WERI-Rb-1 (cell line): ENCODE measurements around the gene MAP3K12.
A peak's percentile ranks its signal among the peaks of the same experiment; 100 is the strongest.

ENCODE experiments used
- DNase-seq: peaks from one replicate; pipeline ENCODE4 v3.0.0-alpha.2; 2020
- H3K27ac ChIP-seq: fragments of 250-450 bp; sonication (Bioruptor Pico); 2 replicates; pipeline ENCODE4 v1.5.1; 2020; ENCODE audit warnings: mild to moderate bottlenecking, moderate library complexity
- H3K27me3 ChIP-seq: fragments of 250-450 bp; sonication (Bioruptor Pico); 2 replicates; pipeline ENCODE4 v1.5.1; 2021; ENCODE audit warnings: mild to moderate bottlenecking, low read depth, moderate library complexity; ENCODE audit not compliant: insufficient read depth, severe bottlenecking
- H3K36me3 ChIP-seq: fragments of 250-450 bp; sonication (Bioruptor Pico); 2 replicates; pipeline ENCODE4 v1.5.1; 2020; ENCODE audit warnings: mild to moderate bottlenecking, moderate library complexity
- H3K4me3 ChIP-seq: 2 replicates; pipeline ENCODE4 v1.5.1; 2011; ENCODE audit warnings: low read depth, mild to moderate bottlenecking, control low read depth, low read length
- H3K9me3 ChIP-seq: fragments of 250-450 bp; sonication (Bioruptor Pico); 2 replicates; pipeline ENCODE4 v1.5.1; 2021; ENCODE audit warnings: mild to moderate bottlenecking, moderate library complexity; ENCODE audit not compliant: severe bottlenecking
- TF ChIP-seq, protein P1 (sequence below): IDR thresholded peaks from 2 replicates; pipeline ENCODE4 v1.5.1; 2011; ENCODE audit warnings: low read depth, mild to moderate bottlenecking, control low read depth, inconsistent platforms, low read length

The MAP3K12 gene

GRCh38 chr12:53480491-53481442 is 18.5 kb downstream of the MAP3K12 start:
- Histone ChIP-seq H3K27me3 (no peaks in the 10 kb centered on the region), H3K4me3 (no peak overlapping the region), H3K27ac (no peak overlapping the region), H3K9me3 (no peaks in the 10 kb centered on the region), H3K36me3 (peaks cover 95% of the 10 kb centered on the region)
- no peak for DNase-seq
- TF ChIP-seq, protein P1, sequence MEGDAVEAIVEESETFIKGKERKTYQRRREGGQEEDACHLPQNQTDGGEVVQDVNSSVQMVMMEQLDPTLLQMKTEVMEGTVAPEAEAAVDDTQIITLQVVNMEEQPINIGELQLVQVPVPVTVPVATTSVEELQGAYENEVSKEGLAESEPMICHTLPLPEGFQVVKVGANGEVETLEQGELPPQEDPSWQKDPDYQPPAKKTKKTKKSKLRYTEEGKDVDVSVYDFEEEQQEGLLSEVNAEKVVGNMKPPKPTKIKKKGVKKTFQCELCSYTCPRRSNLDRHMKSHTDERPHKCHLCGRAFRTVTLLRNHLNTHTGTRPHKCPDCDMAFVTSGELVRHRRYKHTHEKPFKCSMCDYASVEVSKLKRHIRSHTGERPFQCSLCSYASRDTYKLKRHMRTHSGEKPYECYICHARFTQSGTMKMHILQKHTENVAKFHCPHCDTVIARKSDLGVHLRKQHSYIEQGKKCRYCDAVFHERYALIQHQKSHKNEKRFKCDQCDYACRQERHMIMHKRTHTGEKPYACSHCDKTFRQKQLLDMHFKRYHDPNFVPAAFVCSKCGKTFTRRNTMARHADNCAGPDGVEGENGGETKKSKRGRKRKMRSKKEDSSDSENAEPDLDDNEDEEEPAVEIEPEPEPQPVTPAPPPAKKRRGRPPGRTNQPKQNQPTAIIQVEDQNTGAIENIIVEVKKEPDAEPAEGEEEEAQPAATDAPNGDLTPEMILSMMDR, result no peak

DNA sequence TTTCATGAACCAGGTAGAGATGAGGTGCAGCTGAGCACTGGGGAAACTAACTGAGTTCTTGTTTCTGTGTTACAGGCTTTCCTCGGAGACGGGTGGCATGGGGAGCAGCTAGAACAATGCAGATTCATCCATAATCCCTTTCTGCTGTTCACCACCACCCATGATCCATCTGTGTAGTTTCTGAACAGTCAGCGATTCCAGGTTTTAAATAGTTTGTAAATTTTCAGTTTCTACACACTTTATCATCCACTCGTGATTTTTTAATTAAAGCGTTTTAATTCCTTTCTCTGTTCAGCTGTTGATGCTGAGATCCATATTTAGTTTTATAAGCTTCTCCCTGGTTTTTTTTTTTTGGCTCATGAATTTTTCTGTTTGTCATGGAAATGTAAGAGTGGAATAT is 19.9 kb downstream of the MAP3K12 start:
- peaks cover 95% of the 10 kb centered on the region for H3K36me3 ChIP-seq
- no peak for DNase-seq
- H3K9me3 ChIP-seq, result no peaks in the 10 kb centered on the region
- no peak overlapping the region for H3K4me3 ChIP-seq
- H3K27ac ChIP-seq, result peak overlapping the region; percentile 4; the same call in 1 of the 2 replicates
- TF ChIP-seq, protein P1, result no peak
- H3K27me3 ChIP-seq, result no peaks in the 10 kb centered on the region

DNA sequence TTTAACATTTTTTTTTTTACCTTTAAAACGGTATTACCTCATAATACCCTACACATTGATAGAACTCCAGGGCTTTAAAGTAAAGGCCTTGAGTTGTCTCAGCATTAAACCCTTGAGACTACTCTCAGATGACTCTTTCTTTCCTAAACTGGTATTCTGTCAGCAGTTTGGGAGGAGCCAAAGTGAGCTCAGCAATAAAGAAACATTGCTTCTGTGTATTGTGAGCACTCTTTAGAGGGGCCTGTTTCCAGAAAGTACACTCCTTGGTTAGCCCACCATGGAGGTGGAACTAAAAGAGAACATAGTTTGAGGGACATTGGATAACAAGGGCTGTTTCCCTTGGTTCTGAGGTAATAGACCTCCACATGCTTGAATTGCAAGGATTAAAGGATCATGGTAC is 20.4 kb downstream of the MAP3K12 start:
- H3K4me3 ChIP-seq, result no peak overlapping the region
- H3K9me3 ChIP-seq, result no peaks in the 10 kb centered on the region
- TF ChIP-seq, protein P1, result no peak
- peaks cover 95% of the 10 kb centered on the region for H3K36me3 ChIP-seq
- H3K27me3 ChIP-seq, result no peaks in the 10 kb centered on the region
- DNase-seq, result no peak
- H3K27ac ChIP-seq, result peak overlapping the region; percentile 4; the same call in 1 of the 2 replicates

DNA sequence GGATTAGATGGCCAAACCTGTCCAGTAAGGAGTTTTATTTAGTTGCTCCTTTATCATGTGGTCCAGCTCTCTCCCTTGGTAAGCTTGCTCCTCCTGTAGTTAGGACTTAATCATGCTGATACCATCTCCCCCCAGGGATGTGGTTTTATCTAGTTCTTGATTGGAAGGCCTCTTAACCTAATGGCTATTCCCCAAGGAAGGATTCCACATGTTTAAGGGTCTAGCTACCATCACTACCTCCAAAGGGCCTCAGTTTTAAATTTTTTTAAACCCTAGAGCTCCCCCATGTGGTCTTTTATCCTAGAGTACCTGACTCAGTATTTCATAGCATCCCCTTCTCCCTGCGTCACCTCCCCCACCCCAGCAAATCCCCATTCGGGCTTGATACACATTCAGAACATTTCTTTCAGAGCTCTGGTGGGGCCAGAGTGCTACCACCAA is 22.5 kb downstream of the MAP3K12 start:
- no peak for DNase-seq
- Histone ChIP-seq H3K36me3 (peaks cover 95% of the 10 kb centered on the region), H3K27me3 (no peaks in the 10 kb centered on the region)

GRCh38 chr12:53474819-53475218 is 24.4 kb downstream of the MAP3K12 start:
- H3K4me3 ChIP-seq, result no peak overlapping the region
- H3K27me3 ChIP-seq, result no peaks in the 10 kb centered on the region
- peaks cover 93% of the 10 kb centered on the region for H3K36me3 ChIP-seq
- no peaks in the 10 kb centered on the region for H3K9me3 ChIP-seq
- no peak overlapping the region for H3K27ac ChIP-seq
- TF ChIP-seq, protein P1, result no peak
- DNase-seq, result no peak

More for the DNA sequence above, 22.5 kb downstream of the MAP3K12 start:
- H3K4me3 ChIP-seq, result no peak overlapping the region
- H3K9me3 ChIP-seq, result no peaks in the 10 kb centered on the region
- TF ChIP-seq, protein P1, result peak; percentile 13; the same call in 1 of the 2 replicates
- H3K27ac ChIP-seq, result no peak overlapping the region
